HG02642 (cell line): Measurements from ENCODE around the gene GNB1L.
"Not testable (repeated sequence)": the region's sequence is repeated elsewhere in the genome, so short reads cannot be mapped to it uniquely, and the experiment has no call there.

Source experiments
- ATAC-seq: cut with Tn5 transposase; IDR thresholded peaks from one replicate; pipeline ENCODE4 v1.9.1; 2021; ENCODE audit warnings: mild to moderate bottlenecking; ENCODE audit not compliant: unreplicated experiment, poor library complexity

Gene GNB1L

DNA sequence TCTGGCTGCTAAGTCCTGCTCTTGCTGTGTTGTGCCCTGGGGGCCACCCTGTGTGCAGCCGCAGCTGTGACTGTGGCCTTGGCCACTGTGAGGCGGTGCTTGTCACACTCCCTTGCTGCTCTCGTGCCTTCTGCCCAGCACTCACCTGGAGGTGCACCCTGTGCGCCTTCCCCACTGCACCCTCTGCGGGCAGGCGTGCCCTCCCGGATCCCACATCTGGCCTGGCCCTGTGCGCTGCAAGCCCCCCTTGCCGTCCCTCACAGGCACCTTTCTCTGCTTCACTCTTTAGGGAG, 66.9 kb downstream of the GNB1L start:
- ATAC-seq: no peak

DNA sequence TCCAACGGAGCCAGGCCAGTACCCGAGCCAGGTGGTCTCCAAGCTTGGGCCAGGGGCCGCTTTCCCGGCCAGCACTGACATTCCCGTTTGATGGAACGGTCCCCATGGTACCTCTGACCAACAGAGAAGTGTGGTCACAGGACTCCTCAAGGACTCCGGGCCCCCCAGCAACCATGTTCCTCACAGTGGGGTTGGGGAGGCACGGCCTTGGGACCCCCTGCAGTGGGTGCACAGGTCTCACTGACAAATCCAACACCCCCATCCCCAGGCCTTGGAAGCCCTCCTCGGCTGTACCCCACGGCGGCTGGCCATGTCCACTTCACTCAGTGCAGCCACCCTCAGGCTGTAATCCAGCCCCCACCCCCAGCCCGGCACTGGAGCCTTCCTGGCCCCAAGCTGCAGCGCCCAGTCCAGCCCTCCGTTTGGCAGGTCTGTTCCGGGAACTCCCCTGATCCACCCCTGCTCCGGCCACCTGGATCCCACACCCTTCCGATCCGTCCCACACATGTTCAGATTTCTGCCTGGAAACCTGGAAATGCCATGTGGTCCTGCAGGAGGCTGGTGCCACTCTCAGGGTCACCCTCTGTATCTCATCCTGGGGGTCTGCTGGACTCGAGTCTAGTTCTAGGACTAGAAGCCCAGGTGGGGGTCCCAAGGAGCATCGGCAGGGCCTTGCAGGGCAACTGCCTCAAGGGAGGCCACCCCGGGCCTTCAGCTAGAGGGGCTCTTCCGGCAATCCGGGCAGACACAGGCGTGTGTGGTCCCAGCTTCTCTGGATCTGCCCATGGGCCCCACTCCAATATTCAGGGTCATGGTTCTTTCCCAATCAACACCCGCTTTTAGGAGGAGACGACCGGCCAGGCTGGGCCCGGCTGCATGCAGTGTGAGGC, 67.5 kb downstream of the GNB1L start:
- ATAC-seq: no peak

- ATAC-seq: no peak
These were observed 68.4 kb downstream of the GNB1L start for GRCh38 chr22:19786264-19786585.

DNA sequence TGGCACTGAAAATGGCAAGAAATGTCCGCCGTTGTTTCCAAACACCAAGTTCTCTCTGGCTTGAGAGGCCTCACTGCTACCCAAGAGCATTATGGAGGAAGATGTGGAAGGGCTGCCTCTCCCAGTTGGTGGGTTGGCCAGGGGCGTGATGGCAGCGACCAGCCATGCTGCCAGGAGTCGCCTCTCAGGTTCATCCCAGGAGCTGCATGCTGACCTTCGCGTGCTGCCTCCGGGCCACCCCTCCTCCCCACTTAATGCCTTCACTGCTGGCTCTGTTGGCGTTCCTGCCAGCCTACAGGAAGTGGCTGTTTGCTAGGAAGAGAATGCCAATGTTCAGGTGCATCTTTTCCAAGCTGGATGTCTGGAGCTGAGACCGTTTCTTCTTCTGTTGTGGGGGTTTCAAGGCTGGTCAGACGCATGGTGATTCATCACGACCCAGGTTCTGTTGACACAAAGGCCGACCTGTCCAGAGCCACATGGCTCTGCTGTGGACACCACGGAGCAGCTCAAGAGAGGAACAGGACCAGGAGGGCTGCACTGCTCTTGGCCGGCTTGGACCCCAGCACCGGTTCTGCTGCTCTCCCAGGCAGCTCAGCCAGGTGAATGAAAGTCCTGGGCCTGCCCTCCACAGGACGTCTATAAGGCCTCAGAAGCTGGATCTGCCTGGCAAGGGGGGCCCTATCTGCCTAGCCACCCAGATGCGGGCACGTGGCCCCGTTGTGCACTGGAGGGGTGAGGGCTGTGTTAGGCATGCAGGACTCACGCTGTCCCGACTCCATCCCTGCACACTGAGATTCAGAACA, 69.0 kb downstream of the GNB1L start:
- no peak for ATAC-seq

GRCh38 chr22:19784384-19785175, 70.1 kb downstream of the GNB1L start:
- no peak for ATAC-seq

DNA sequence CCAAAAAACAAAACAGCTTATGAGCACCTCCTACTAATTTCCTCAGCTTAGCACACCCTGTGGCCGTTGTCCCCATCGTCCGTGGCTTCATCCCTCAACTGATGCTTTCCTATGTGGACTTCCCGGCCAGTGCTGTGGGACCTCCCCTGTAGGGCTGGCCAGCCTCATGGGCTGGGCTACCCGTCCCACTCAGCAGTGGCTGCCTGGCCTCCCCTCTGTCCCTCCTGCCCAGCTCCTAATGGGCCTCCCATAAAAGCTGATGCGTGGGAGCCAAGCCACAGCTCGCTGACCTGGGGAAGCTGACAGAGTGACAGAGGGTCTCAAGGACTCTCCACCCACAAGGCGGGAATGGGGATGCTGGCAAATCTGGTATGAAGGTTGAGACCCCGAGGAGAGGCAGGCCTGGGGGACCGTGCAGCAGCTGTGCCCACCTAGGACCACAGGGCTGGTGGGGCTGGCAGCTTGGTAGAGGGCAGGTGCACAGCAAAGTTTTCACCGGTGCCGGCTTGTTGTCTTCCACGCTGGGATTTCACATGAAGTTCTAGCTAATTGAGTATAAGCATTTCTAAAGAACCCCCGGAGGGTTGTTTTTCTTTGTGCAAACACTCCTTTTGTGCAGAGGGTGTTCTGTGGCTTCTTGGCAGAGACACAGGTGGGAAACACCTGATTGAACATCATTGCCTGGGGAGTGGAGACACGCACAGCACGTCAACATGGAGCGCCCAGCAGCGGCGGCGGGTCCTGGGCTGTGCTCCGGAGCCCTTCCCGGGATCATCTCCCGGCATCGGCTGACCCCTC, 70.9 kb downstream of the GNB1L start:
- no peak for ATAC-seq

GRCh38 chr22:19782533-19782932, 72.1 kb downstream of the GNB1L start:
- ATAC-seq: no peak

- ATAC-seq: no peak
These were observed 74.9 kb downstream of the GNB1L start for GRCh38 chr22:19779685-19780268.

GRCh38 chr22:19779011-19779421, 75.7 kb downstream of the GNB1L start:
- ATAC-seq: no peak

GRCh38 chr22:19777192-19777591, 77.5 kb downstream of the GNB1L start:
- ATAC-seq: not testable (repeated sequence)

- ATAC-seq: no peak
These were observed 78.1 kb downstream of the GNB1L start for GRCh38 chr22:19776433-19777031.

DNA sequence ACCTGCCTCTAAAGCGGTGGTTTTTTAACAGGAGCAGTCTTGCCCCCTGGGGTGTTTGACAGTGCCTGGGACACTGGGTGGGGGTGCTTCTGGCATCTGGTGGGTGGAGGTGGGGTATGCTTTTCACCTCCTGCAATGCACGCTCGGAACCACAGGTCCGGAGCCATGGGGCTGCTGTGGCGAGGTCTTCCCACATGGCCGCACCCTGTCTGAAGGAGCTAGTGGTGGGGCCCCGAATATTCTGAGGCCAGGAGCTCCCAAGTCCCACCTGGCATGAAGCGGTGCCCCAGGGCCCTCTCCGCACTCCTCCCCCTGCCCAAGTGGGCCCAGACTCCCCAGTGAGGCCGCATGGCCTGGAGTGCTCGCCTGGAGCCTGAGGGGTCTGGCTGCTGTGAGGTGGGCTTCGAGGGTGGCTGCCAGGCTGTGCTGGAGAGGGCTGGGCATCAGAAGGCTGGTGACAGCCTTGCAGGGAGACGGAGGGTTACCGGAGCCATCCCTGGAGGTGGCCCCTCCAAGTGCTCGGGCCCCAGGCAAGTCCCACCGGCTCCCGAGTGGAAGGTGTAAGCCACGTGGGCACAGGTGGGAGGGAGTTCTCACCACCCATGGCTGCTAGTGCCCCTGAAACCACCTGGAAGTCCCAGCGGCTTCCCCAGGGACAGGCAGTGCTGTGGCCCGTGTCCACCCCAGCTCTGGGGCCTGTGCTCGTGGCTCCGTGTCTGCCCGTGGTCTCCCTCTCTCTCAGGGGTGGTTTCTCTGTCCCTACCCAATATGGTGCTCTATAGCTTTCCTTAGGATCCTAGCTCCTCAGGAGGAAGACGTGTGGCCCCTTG, 79.0 kb downstream of the GNB1L start:
- ATAC-seq: no peak

GRCh38 chr22:19774628-19775027, 80.0 kb downstream of the GNB1L start:
- ATAC-seq: no peak

DNA sequence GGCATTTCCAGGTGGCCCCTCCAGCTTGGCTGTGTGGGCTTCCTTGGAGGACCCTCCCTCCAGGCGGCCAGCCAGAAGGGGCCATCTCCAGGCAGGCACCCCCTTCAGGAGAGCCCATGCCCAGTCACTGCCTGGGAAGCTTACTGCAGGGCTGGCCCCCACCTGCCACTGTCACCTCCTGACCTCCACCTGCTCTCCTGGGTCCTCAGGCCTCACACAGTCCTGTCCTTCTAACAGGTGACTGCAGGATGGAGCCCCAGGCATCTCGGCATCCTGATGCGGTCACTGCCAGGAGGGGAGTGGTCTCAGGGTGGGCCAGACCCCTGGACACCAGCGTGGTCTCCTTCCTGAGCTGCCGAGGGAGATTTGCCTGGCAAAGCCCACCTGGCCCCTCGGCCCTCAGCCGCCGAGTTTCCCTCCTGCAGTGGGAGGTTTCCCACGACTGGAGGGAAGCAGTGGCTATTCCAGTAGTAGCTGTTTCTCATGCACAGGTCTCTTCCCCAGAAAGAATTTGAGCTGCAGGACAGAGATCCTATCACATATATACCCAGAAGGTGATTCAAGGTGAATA, 81.1 kb downstream of the GNB1L start:
- ATAC-seq: peak; percentile 2

DNA sequence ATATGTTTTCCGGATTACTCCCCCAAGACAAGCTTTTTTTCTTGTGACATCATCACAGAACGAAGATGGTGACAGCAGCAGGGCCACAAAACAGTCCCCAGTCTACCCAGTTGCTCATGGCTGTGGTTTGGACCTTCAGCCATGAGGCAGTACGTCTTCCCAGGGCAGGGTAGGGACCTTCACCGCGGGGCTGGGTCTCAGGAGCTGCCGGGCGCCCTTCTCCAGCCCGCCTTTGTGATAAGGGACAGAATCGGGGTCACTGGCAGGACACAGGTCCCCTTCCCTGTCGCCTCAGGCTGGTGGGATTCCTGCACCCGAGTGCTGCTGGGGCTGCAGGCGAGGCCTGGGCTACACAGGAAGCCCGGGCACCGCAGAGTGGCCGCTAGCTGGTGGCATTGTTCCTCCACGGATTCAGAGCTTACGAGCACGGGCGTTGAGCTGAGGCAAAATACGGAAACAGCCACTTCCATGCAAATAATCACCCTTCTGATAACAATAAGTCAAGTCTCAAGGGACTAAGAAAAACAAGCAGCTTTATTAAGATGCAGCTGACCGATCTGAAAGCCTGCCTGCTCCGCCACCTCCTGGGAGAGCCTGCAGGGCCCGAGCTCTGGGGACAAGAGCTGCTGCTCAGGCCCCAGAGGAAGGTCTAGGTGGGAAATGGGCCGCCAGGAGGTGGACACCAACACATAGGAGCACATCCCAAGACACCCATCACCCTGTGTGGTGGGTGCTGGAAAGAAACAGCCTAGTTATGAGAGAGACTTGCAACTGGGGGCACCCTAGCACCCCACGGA, 81.8 kb downstream of the GNB1L start:
- ATAC-seq: peak; percentile 60

GRCh38 chr22:19772422-19772672, 82.3 kb downstream of the GNB1L start:
- ATAC-seq: no peak

DNA sequence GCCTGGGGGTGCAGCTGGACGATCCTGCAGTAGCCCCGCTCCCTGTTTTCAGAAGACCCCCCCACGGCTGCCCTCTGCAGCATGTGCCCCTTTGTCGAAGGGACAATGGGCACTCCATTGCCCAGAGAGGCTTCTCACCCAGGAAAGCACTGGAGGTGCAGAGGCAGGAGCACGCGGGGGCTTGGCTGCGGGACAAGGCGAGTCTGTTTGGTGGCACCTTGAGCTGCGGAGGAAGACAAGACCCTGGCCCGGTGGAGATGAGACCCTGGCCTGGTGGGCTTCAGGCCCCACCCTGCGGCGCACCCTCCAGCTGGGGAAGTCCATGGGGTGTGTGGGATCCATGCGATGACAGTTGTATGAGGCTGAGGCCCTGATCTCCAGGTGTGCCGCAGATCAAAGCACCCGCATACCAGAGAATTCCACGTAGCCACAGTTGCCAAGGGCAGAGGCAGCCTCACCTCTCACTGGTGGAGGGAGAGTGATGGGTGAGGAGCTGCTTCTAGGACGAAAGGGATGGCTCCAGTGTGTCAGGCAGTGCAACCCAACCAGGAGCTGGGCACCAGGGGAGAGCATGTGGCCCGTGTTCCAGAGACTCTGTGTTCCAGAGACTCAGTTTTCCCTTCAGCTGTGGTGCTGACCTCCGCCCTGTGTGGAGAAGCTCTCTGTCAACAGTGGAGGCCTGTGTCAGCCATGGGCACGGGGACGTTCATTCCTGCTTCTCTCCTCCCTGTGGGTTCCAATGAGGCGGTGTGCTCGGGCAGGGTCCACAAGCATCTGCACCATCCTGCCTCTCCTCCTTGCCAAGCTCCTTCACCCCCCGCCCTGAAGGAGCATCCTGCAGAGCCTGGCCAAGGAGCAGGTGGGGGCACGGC, 84.1 kb downstream of the GNB1L start:
- ATAC-seq: no peak
